GM12865 (cell line): Measurements from ENCODE around the gene ACLY.

Experiments used
- DNase-seq: peaks from one replicate; pipeline ENCODE4 v3.0.0; 2010; ENCODE audit warnings: low read depth
- H3K4me3 ChIP-seq: 2 replicates; pipeline ENCODE4 v1.5.1; 2011; ENCODE audit warnings: mild to moderate bottlenecking, low read depth, low read length, control low read depth
- CTCF ChIP-seq: IDR thresholded peaks from 2 replicates; pipeline ENCODE4 v1.5.1; 2011; ENCODE audit warnings: low read length, control low read depth, low read depth, inconsistent platforms; ENCODE audit not compliant: insufficient read depth; ENCODE audit errors: missing control alignments

Gene ACLY

GRCh38 chr17:41948762-41949460 is 30.2 kb upstream of the ACLY start:
- no peak for DNase-seq
- H3K4me3 ChIP-seq = no peak overlapping the region
- TF ChIP-seq CTCF = no peak

GRCh38 chr17:41944943-41945342 is 26.2 kb upstream of the ACLY start:
- DNase-seq = no peak
- H3K4me3 ChIP-seq = no peak overlapping the region
- TF ChIP-seq CTCF = no peak

GRCh38 chr17:41943492-41943891 is 24.7 kb upstream of the ACLY start:
- H3K4me3 ChIP-seq = no peak overlapping the region
- no peak for DNase-seq
- TF ChIP-seq CTCF = no peak

GRCh38 chr17:41942626-41943373 is 24.0 kb upstream of the ACLY start:
- DNase-seq = no peak
- TF ChIP-seq CTCF = no peak
- no peak overlapping the region for H3K4me3 ChIP-seq

GRCh38 chr17:41941168-41941567 is 22.4 kb upstream of the ACLY start:
- no peak for DNase-seq
- no peak for TF ChIP-seq CTCF
- H3K4me3 ChIP-seq = no peak overlapping the region

GRCh38 chr17:41939693-41940090 is 20.9 kb upstream of the ACLY start:
- no peak for DNase-seq
- H3K4me3 ChIP-seq = no peak overlapping the region
- TF ChIP-seq CTCF = no peak

GRCh38 chr17:41939044-41939692 is 20.4 kb upstream of the ACLY start:
- no peak for DNase-seq
- no peak overlapping the region for H3K4me3 ChIP-seq
- no peak for TF ChIP-seq CTCF
